Panc1 (cell line): ENCODE measurements around the gene TPRA1. TPM values are rescaled to one million over a fixed set of nuclear protein-coding genes. Genes with fewer than 3 reads are reported as not detected.

Experiments
- ATAC-seq: fragments of 200-7000 bp; cut with Tn5 transposase; 2 replicates; pipeline ENCODE4 v1.9.1; 2020; ENCODE audit warnings: mild to moderate bottlenecking, moderate library complexity
- BruUV-seq: library from RNA; stranded (reverse); fragments of 400-500 nt; replicated peaks from 2 replicates; lab custom pipeline; 2021; lab: Mats Ljungman, UMichigan
- CTCF ChIA-PET: fragments of 300-600 bp; sonication (Branson Sonifier 250); formaldehyde crosslinking; loops from one replicate; lab custom pipeline; 2022; ENCODE audit warnings: antibody characterized with exemption; lab: Charles Lee
- POLR2A ChIA-PET: fragments of 300-600 bp; sonication (Branson Sonifier 250); formaldehyde crosslinking; loops from one replicate; lab custom pipeline; 2022; ENCODE audit warnings: antibody characterized with exemption; lab: Charles Lee
- DNase-seq: peaks from one replicate; pipeline ENCODE4 v3.0.0-alpha.2; 2010; ENCODE audit warnings: low read depth, low spot score
- H3K27ac ChIP-seq: 2 replicates; pipeline ENCODE4 v1.5.1; 2011; ENCODE audit warnings: mild to moderate bottlenecking, low read length, inconsistent platforms
- H3K27me3 ChIP-seq: fragments of 200-500 bp; sonication (Bioruptor generic); 2 replicates; pipeline ENCODE4 v1.6.0; 2014; ENCODE audit warnings: low read length, inconsistent platforms; ENCODE audit not compliant: control insufficient read depth, insufficient read depth
- H3K36me3 ChIP-seq: fragments of 200-500 bp; sonication (Bioruptor generic); 2 replicates; pipeline ENCODE4 v1.5.1; 2014; ENCODE audit warnings: inconsistent platforms, mild to moderate bottlenecking, low read length, moderate library complexity; ENCODE audit not compliant: control insufficient read depth, insufficient read depth
- H3K4me1 ChIP-seq: 2 replicates; pipeline ENCODE4 v1.5.1; 2011; ENCODE audit warnings: inconsistent platforms, mild to moderate bottlenecking, low read length, moderate library complexity; ENCODE audit not compliant: control insufficient read depth, insufficient read depth
- H3K4me3 ChIP-seq, 2 experiments: 2 replicates each; pipeline ENCODE4 v1.5.1; 2011 to 2012; ENCODE audit warnings: low read depth in 2 of 2, low read length in 2 of 2, mild to moderate bottlenecking in 2 of 2, inconsistent platforms in 1 of 2, moderate library complexity in 1 of 2
- H3K9me3 ChIP-seq: fragments of 200-500 bp; sonication (Bioruptor generic); 2 replicates; pipeline ENCODE4 v1.5.1; 2014; ENCODE audit warnings: low read depth, mild to moderate bottlenecking, inconsistent platforms, low read length, moderate library complexity; ENCODE audit not compliant: control insufficient read depth, insufficient read depth
- POLR2AphosphoS5 ChIP-seq: IDR thresholded peaks from 2 replicates; pipeline ENCODE4 v1.6.1; 2012; ENCODE audit warnings: mild to moderate bottlenecking, low read depth, low read length, moderate library complexity
- SIN3A ChIP-seq: IDR thresholded peaks from 2 replicates; pipeline ENCODE4 v1.6.1; 2012; ENCODE audit warnings: low read depth, mild to moderate bottlenecking, low read length, moderate library complexity, borderline replicate concordance; ENCODE audit not compliant: insufficient read depth
- TCF7L2 ChIP-seq: IDR thresholded peaks from 2 replicates; pipeline ENCODE4 v1.6.1; 2011; ENCODE audit warnings: mild to moderate bottlenecking, low read depth, low read length, inconsistent platforms
- in situ Hi-C: cut with HindIII; loops from 2 replicates; pipeline ENCODE4 v1.10.0; 2016; ENCODE audit warnings: low sequenced_read_pairs, low pct_unique_long_range_greater_than_20kb
- intact Hi-C: fragments of 100-400 bp; cut with micrococcal nuclease; formaldehyde crosslinking; loops from one replicate; pipeline ENCODE4 v1.10.0; 2022; ENCODE audit not compliant: unreplicated experiment
- total RNA-seq: library from RNA; stranded (reverse); gene quantifications from one replicate; pipeline ENCODE4 v1.2.1, GENCODE V29; 2021; ENCODE audit not compliant: unreplicated experiment
- TF ChIP-seq, protein P1 (sequence below), 2 experiments: IDR thresholded peaks; 2 replicates each; pipeline ENCODE4 v1.6.1; 2011 to 2012; ENCODE audit warnings: low read depth in 2 of 2, control low read depth in 1 of 2, low read length in 1 of 2, mild to moderate bottlenecking in 1 of 2, moderate library complexity in 1 of 2; ENCODE audit not compliant: insufficient read depth in 1 of 2
- TF ChIP-seq, protein P2 (sequence below): fragments of 450-650 bp; IDR thresholded peaks from 2 replicates; pipeline ENCODE4 v1.5.1; 2017; ENCODE audit warnings: mild to moderate bottlenecking

TPRA1 gene
- total RNA-seq, 1 experiment from 2014 or later = 42.6 TPM

DNA sequence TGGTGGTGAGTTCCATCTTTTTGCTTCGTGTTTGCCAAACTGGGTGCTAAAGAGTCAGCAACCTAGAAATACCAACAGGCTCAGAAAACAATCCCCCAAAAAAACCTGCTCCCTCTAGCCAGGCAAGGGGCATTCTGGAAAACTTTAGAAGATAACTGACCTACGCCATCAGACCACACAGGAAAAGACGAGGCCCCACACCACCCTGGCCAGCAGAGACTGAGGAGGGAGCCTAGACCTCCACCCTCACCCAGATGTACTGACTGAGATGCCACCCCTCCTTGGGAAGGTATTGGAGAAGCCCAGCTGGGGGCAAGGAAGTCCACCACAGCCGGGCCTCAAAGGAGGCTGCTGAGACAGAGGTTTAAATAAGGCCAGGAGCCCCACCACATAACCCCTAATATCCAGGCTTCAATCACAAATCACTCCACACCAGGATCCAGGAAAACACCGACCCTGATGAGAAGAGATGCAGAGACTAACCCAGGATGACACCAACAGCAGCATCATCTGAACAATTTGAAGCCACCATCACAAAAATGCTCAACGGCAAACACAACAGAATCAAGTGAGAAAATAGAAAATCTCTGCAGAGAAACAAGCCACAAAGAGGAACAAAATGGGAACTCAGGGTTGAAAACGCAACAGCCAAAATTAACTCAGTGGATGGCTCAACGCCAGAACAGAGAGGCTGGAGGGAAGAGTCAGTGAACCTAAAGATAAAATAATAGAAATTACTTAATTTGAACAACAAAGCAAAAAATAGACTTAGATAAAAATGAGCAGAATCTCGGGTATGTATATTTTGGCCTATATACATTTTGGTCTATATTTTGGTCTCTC lies 61.0 kb downstream of the TPRA1 start:
- Histone ChIP-seq H3K36me3 (no peaks in the 10 kb centered on the region), H3K27me3 (no peaks in the 10 kb centered on the region), H3K4me3 (no peak overlapping the region), H3K4me1 (no peaks in the 10 kb centered on the region), H3K27ac (no peak overlapping the region), H3K9me3 (no peaks in the 10 kb centered on the region)
- BruUV-seq = no TSS peak
- ChIA-PET POLR2A (no interaction called here), CTCF (no interaction called here)
- TF ChIP-seq, protein P1, sequence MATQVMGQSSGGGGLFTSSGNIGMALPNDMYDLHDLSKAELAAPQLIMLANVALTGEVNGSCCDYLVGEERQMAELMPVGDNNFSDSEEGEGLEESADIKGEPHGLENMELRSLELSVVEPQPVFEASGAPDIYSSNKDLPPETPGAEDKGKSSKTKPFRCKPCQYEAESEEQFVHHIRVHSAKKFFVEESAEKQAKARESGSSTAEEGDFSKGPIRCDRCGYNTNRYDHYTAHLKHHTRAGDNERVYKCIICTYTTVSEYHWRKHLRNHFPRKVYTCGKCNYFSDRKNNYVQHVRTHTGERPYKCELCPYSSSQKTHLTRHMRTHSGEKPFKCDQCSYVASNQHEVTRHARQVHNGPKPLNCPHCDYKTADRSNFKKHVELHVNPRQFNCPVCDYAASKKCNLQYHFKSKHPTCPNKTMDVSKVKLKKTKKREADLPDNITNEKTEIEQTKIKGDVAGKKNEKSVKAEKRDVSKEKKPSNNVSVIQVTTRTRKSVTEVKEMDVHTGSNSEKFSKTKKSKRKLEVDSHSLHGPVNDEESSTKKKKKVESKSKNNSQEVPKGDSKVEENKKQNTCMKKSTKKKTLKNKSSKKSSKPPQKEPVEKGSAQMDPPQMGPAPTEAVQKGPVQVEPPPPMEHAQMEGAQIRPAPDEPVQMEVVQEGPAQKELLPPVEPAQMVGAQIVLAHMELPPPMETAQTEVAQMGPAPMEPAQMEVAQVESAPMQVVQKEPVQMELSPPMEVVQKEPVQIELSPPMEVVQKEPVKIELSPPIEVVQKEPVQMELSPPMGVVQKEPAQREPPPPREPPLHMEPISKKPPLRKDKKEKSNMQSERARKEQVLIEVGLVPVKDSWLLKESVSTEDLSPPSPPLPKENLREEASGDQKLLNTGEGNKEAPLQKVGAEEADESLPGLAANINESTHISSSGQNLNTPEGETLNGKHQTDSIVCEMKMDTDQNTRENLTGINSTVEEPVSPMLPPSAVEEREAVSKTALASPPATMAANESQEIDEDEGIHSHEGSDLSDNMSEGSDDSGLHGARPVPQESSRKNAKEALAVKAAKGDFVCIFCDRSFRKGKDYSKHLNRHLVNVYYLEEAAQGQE (IDR thresholded peaks at IDR 0.05; ENCODE audit: insufficient read depth in 1 of 2, low read depth in 2 of 2, low read length in 1 of 2) = no peak
- TF ChIP-seq, protein P2, sequence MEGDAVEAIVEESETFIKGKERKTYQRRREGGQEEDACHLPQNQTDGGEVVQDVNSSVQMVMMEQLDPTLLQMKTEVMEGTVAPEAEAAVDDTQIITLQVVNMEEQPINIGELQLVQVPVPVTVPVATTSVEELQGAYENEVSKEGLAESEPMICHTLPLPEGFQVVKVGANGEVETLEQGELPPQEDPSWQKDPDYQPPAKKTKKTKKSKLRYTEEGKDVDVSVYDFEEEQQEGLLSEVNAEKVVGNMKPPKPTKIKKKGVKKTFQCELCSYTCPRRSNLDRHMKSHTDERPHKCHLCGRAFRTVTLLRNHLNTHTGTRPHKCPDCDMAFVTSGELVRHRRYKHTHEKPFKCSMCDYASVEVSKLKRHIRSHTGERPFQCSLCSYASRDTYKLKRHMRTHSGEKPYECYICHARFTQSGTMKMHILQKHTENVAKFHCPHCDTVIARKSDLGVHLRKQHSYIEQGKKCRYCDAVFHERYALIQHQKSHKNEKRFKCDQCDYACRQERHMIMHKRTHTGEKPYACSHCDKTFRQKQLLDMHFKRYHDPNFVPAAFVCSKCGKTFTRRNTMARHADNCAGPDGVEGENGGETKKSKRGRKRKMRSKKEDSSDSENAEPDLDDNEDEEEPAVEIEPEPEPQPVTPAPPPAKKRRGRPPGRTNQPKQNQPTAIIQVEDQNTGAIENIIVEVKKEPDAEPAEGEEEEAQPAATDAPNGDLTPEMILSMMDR = no peak
- TF ChIP-seq SIN3A (no peak), POLR2AphosphoS5 (no peak), TCF7L2 (no peak)
- in situ Hi-C loops (no loop called here), intact Hi-C loops (no loop called here)
- no peak for DNase-seq
- no peak for ATAC-seq

DNA sequence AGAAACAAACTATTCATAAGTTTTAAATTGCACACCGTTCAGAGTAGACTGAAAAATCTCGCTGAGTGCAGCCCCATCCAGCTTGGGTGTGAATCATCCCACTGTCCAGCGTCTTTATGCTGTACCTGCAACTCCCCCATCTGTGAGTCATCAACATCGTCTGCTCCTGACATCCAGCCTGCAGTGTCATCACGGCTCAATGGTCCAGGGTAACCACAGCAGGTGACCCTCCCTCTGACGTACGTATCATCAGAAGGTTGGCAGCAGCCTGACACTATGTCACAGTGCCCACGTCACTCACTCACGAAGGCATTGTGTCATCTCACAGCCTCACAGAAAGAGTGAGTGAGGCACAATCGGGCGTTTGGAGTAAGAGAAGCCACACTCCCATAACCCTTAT lies 65.2 kb downstream of the TPRA1 start:
- DNase-seq (peak; percentile 22), ATAC-seq (peak; percentile 70)
- intact Hi-C loops (no loop called here), in situ Hi-C loops (no loop called here)
- Histone ChIP-seq H3K27ac (no peak overlapping the region), H3K9me3 (no peaks in the 10 kb centered on the region), H3K36me3 (no peaks in the 10 kb centered on the region), H3K27me3 (0 out of 2 replicates have a peak, but pooled peaks cover 2% of the 10 kb centered on the region), H3K4me1 (no peaks in the 10 kb centered on the region), H3K4me3 (no peak overlapping the region)
- ChIA-PET POLR2A (no interaction called here), CTCF (no interaction called here)
- BruUV-seq = no TSS peak
- TF ChIP-seq, protein P2 = no peak
- TF ChIP-seq, protein P1 (IDR thresholded peaks at IDR 0.05; ENCODE audit: insufficient read depth in 1 of 2, low read depth in 2 of 2, low read length in 1 of 2) = no peak
- no peak for TF ChIP-seq SIN3A
- no peak for TF ChIP-seq POLR2AphosphoS5
- no peak for TF ChIP-seq TCF7L2
